ENCODE results near the gene TBC1D2.
"Not testable (repeated sequence)": the region's sequence is repeated elsewhere in the genome, so short reads cannot be mapped to it uniquely, and the experiment has no call there.

Gene TBC1D2

GRCh38 chr9:98184326-98184725, 71.1 kb downstream of the TBC1D2 start:
- DNase-seq = no peak

- DNase-seq = no peak
Observed at GRCh38 chr9:98182889-98183599, 72.4 kb downstream of the TBC1D2 start.

- DNase-seq = no peak
Observed at GRCh38 chr9:98182069-98182820, 73.2 kb downstream of the TBC1D2 start.

GRCh38 chr9:98181746-98182068, 73.7 kb downstream of the TBC1D2 start:
- no peak for DNase-seq

GRCh38 chr9:98180996-98181395, 74.5 kb downstream of the TBC1D2 start:
- DNase-seq = no peak

- DNase-seq = no peak
Observed at GRCh38 chr9:98178874-98179850, 76.3 kb downstream of the TBC1D2 start.

GRCh38 chr9:98176391-98177259, 78.8 kb downstream of the TBC1D2 start:
- DNase-seq = no peak

GRCh38 chr9:98175762-98176161, 79.7 kb downstream of the TBC1D2 start:
- DNase-seq = no peak

GRCh38 chr9:98175028-98175569, 80.3 kb downstream of the TBC1D2 start:
- no peak for DNase-seq

- not testable (repeated sequence) for DNase-seq
Observed at GRCh38 chr9:98174502-98174918, 80.9 kb downstream of the TBC1D2 start.

- DNase-seq = no peak
Observed at GRCh38 chr9:98173181-98173580, 82.3 kb downstream of the TBC1D2 start.

- no peak for DNase-seq
Observed at GRCh38 chr9:98172604-98173003, 82.8 kb downstream of the TBC1D2 start.

- no peak for DNase-seq
Observed at GRCh38 chr9:98171176-98171925, 84.1 kb downstream of the TBC1D2 start.

- DNase-seq = no peak
Observed at GRCh38 chr9:98168941-98169488, 86.4 kb downstream of the TBC1D2 start.

GRCh38 chr9:98168153-98168780, 87.2 kb downstream of the TBC1D2 start:
- DNase-seq = no peak

GRCh38 chr9:98164912-98165311, 90.5 kb downstream of the TBC1D2 start:
- DNase-seq = no peak

- DNase-seq = no peak
Observed at GRCh38 chr9:98162613-98163012, 92.8 kb downstream of the TBC1D2 start.

- no peak for DNase-seq
Observed at GRCh38 chr9:98161851-98162250, 93.6 kb downstream of the TBC1D2 start.

- DNase-seq = no peak
Observed at GRCh38 chr9:98159790-98160189, 95.7 kb downstream of the TBC1D2 start.

GRCh38 chr9:98159301-98159700, 96.1 kb downstream of the TBC1D2 start:
- DNase-seq = no peak
